NB4 (cell line): ENCODE measurements around the gene NFATC1.

Experiments used
- CTCF ChIP-seq: IDR thresholded peaks from one replicate; pipeline ENCODE4 v1.5.1; 2012; ENCODE audit warnings: low read depth, low read length
- MYC ChIP-seq: IDR thresholded peaks from 2 replicates; pipeline ENCODE4 v1.6.1; 2011; ENCODE audit warnings: low read depth, low read length
- POLR2A ChIP-seq: IDR thresholded peaks from 2 replicates; pipeline ENCODE4 v1.6.1; 2011; ENCODE audit warnings: mild to moderate bottlenecking; ENCODE audit not compliant: insufficient read length; ENCODE audit errors: extremely low read depth
- TF ChIP-seq, protein P1 (sequence below): IDR thresholded peaks from 2 replicates; pipeline ENCODE4 v1.6.1; 2011; ENCODE audit warnings: low read depth, low read length

GRCh38 chr18:79378536-79379250 lies 17.0 kb upstream of the NFATC1 start:
- TF ChIP-seq CTCF (peak; percentile 63), POLR2A (no peak), MYC (no peak)
- TF ChIP-seq, protein P1, sequence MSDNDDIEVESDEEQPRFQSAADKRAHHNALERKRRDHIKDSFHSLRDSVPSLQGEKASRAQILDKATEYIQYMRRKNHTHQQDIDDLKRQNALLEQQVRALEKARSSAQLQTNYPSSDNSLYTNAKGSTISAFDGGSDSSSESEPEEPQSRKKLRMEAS = no peak
